Measurements from ENCODE around the gene WBP2. TPM values are rescaled to one million over a fixed set of nuclear protein-coding genes. Genes with fewer than 3 reads are reported as not detected.

The WBP2 gene
- total and polyA plus RNA-seq, 2 of the 13 experiments (the other 11 are each of a cell fraction or from before 2014, with no cell fraction given) = 29.2 to 29.5 TPM

GRCh38 chr17:75817571-75817970, 37.6 kb downstream of the WBP2 start:
- intact Hi-C loops (cut with micrococcal nuclease; ENCODE audit: unreplicated experiment) (no loop called here), in situ Hi-C loops (cut with HindIII; ENCODE audit: extremely low pct_ligation_motif_present, low pct_unique_long_range_greater_than_20kb) (no loop called here)

GRCh38 chr17:75816693-75817092, 38.4 kb downstream of the WBP2 start:
- no peak for FAIRE-seq
- DNase-seq (ENCODE audit: low spot score) = no peak
- TF ChIP-seq ZNF441 (CRISPR knock-in tag; IDR thresholded peaks at IDR 0.05; ENCODE audit: borderline replicate concordance) (no peak), JDP2 (CRISPR knock-in tag; IDR thresholded peaks at IDR 0.05; ENCODE audit: borderline replicate concordance) (no peak), AGO2 (optimal IDR thresholded peaks at IDR 0.05; ENCODE audit: low read depth, low read length) (peak; percentile 63), ZNF687 (CRISPR knock-in tag; IDR thresholded peaks at IDR 0.05) (0 out of 2 replicates have a peak, but pooled peaks have one; percentile 9)
- Histone ChIP-seq H2AFZ (ENCODE audit: low read length) (no peak overlapping the region), H3K79me2 (ENCODE audit: insufficient read depth, low read length) (no peaks in the 10 kb centered on the region), H3K4me2 (ENCODE audit: low read depth, low read length) (no peak overlapping the region), H3K4me1 (ENCODE audit: insufficient read depth, low read length) (no peaks in the 10 kb centered on the region), H3K27me3 (ENCODE audit: control insufficient read depth in 1 of 2, insufficient read depth in 2 of 2, low read length in 2 of 2) (no peaks in the 10 kb centered on the region), H4K20me1 (ENCODE audit: insufficient read depth, low read length) (no peaks in the 10 kb centered on the region), H3K4me3 (replicated peaks in 1 of 3; ENCODE audit: insufficient read depth in 1 of 3, low read depth in 2 of 3, low read length in 3 of 3) (no peak overlapping the region), H3K9me3 (ENCODE audit: low read length) (no peaks in the 10 kb centered on the region), H3K27ac (ENCODE audit: extremely low read length, insufficient read depth, low read length) (no peak overlapping the region), H3K9ac (ENCODE audit: insufficient read depth, low read depth, low read length) (no peak overlapping the region), H3K36me3 (replicated peaks in 1 of 2; ENCODE audit: control insufficient read depth in 1 of 2, insufficient read depth in 2 of 2, low read length in 2 of 2) (peaks cover 63 to 93% of the 10 kb centered on the region in 2 experiments)
- BruUV-seq (replicated peaks) = no TSS peak
- WGBS (ENCODE audit: low lambda C conversion rate) = 96% methylated on average over 7 of the region's 9 CpGs
- ChIA-PET POLR2A (interaction anchor here (1.6 to 4.4 kb wide), 2 partner anchors 9 to 37 kb away, joined by 4 to 20 read pairs; a partner anchor contains a TSS), CTCF (ENCODE audit: low intra/inter-chr PET ratio, low total read pairs) (no interaction called here)
- in situ Hi-C loops (cut with HindIII; ENCODE audit: extremely low pct_ligation_motif_present, low pct_unique_long_range_greater_than_20kb) (no loop called here), intact Hi-C loops (cut with micrococcal nuclease; ENCODE audit: unreplicated experiment) (loop anchor here (1.0 kb wide), 1 partner anchor 43 kb away; no protein-coding TSS in a partner anchor)
- no peak for ATAC-seq

More at GRCh38 chr17:75817571-75817970, 37.6 kb downstream of the WBP2 start:
- no peak for ATAC-seq
- Histone ChIP-seq H2AFZ (ENCODE audit: low read length) (no peak overlapping the region), H3K4me1 (ENCODE audit: insufficient read depth, low read length) (no peaks in the 10 kb centered on the region), H3K27me3 (ENCODE audit: control insufficient read depth in 1 of 2, insufficient read depth in 2 of 2, low read length in 2 of 2) (no peaks in the 10 kb centered on the region), H3K79me2 (ENCODE audit: insufficient read depth, low read length) (no peaks in the 10 kb centered on the region), H4K20me1 (ENCODE audit: insufficient read depth, low read length) (no peaks in the 10 kb centered on the region), H3K9ac (ENCODE audit: insufficient read depth, low read depth, low read length) (no peak overlapping the region), H3K9me3 (ENCODE audit: low read length) (no peaks in the 10 kb centered on the region), H3K4me3 (replicated peaks in 1 of 3; ENCODE audit: insufficient read depth in 1 of 3, low read depth in 2 of 3, low read length in 3 of 3) (no peak overlapping the region), H3K4me2 (ENCODE audit: low read depth, low read length) (no peak overlapping the region), H3K27ac (ENCODE audit: extremely low read length, insufficient read depth, low read length) (no peak overlapping the region), H3K36me3 (replicated peaks in 1 of 2; ENCODE audit: control insufficient read depth in 1 of 2, insufficient read depth in 2 of 2, low read length in 2 of 2) (peaks cover 60 to 93% of the 10 kb centered on the region in 2 experiments)
- CTCF ChIA-PET (ENCODE audit: low intra/inter-chr PET ratio, low total read pairs) = no interaction called here
- 95% methylated on average over 6 of the region's 6 CpGs for WGBS (ENCODE audit: low lambda C conversion rate)
- FAIRE-seq = no peak
- POLR2A ChIA-PET = interaction anchor here (1.0 to 4.4 kb wide), 2 partner anchors 8 to 38 kb away, joined by 3 to 20 read pairs; a partner anchor contains a TSS
- no peak for DNase-seq (ENCODE audit: low spot score)
- BruUV-seq (replicated peaks) = no TSS peak
- TF ChIP-seq SP140L (CRISPR knock-in tag; IDR thresholded peaks at IDR 0.05; ENCODE audit: borderline replicate concordance) (no peak), ETV6 (CRISPR knock-in tag; conservative IDR thresholded peaks at IDR 0.05) (no peak), KLF16 (CRISPR knock-in tag; IDR thresholded peaks at IDR 0.05) (no peak)

Measured in HepG2 (cell line).